ENCODE results near the gene C17orf107.
A peak's percentile ranks its signal among the peaks of the same experiment; 100 is the strongest.
"Not testable (repeated sequence)": the region's sequence is repeated elsewhere in the genome, so short reads cannot be mapped to it uniquely, and the experiment has no call there.

Gene C17orf107

GRCh38 chr17:4901648-4902344, 2.5 kb downstream of the C17orf107 start:
- ChIA-PET CTCF (interaction anchor here (1.6 to 3.0 kb wide), 6 partner anchors 16 to 194 kb away, joined by 4 to 7 read pairs (median 5); partner anchors contain the start of genes GLTPD2 and SPAG7), POLR2A (interaction anchor here (0.6 kb wide), 1 partner anchor 341 kb away, joined by 3 read pairs; no protein-coding TSS in a partner anchor)
- DNase-seq (ENCODE audit: extremely low spot score): peak; percentile 57
- no peak for TF ChIP-seq CTCF (IDR thresholded peaks at IDR 0.05; ENCODE audit: control extremely low read depth, extremely low read depth, low read depth, missing control alignments)

GRCh38 chr17:4902540-4902939, 3.2 kb downstream of the C17orf107 start:
- ChIA-PET CTCF (interaction anchor here (0.9 to 3.0 kb wide), 15 partner anchors 11 to 336 kb away, joined by 3 to 9 read pairs (median 4); partner anchors contain the start of genes GLTPD2 and SPAG7), POLR2A (no interaction called here)
- TF ChIP-seq CTCF (IDR thresholded peaks at IDR 0.05; ENCODE audit: control extremely low read depth, extremely low read depth, low read depth, missing control alignments): no peak
- no peak for DNase-seq (ENCODE audit: extremely low spot score)

GRCh38 chr17:4903051-4903818, 3.9 kb downstream of the C17orf107 start, which contains the start of gene CHRNE:
CHRNE (minus strand) TSS chr17:4903098; CDS start chr17:4903063, 35 bp downstream.
- POLR2A ChIA-PET: no interaction called here
- CTCF ChIA-PET: interaction anchor here (0.7 to 3.0 kb wide), 18 partner anchors 10 to 349 kb away, joined by 3 to 9 read pairs (median 4); partner anchors contain the start of genes GLTPD2, MYBBP1A and SPAG7
- DNase-seq (ENCODE audit: extremely low spot score): peak; percentile 61

GRCh38 chr17:4906642-4907041, 7.3 kb downstream of the C17orf107 start:
- DNase-seq (ENCODE audit: extremely low spot score); POLR2A ChIA-PET: not testable (repeated sequence)
- CTCF ChIA-PET: interaction anchor here (1.0 to 1.4 kb wide), 2 partner anchors 50 to 155 kb away, joined by 3 to 4 read pairs; no protein-coding TSS in a partner anchor

More at GRCh38 chr17:4903051-4903818, 3.9 kb downstream of the C17orf107 start, which contains the start of gene CHRNE:
- TF ChIP-seq CTCF (IDR thresholded peaks at IDR 0.05; ENCODE audit: control extremely low read depth, extremely low read depth, low read depth, missing control alignments): peak; percentile 72

- DNase-seq (ENCODE audit: extremely low spot score): no peak
- no peak for TF ChIP-seq CTCF (IDR thresholded peaks at IDR 0.05; ENCODE audit: control extremely low read depth, extremely low read depth, low read depth, missing control alignments)
- ChIA-PET POLR2A (interaction anchor here (0.6 kb wide), 1 partner anchor 97 kb away, joined by 3 read pairs; no protein-coding TSS in a partner anchor), CTCF (interaction anchor here (0.6 to 2.6 kb wide), 35 partner anchors 9 to 531 kb away, joined by 3 to 30 read pairs (median 5); partner anchors contain the start of genes ARRB2, C17orf107, C1QBP and GLTPD2)
These were observed 9.0 kb downstream of the C17orf107 start for GRCh38 chr17:4908301-4908700.

- DNase-seq (ENCODE audit: extremely low spot score): peak; percentile 87
- CTCF ChIA-PET: interaction anchor here (0.6 to 2.6 kb wide), 41 partner anchors 9 to 530 kb away, joined by 3 to 30 read pairs (median 4); partner anchors contain the start of genes ARRB2, C17orf107, C1QBP and GLTPD2
- POLR2A ChIA-PET: interaction anchor here (0.6 to 1.0 kb wide), 2 partner anchors 31 to 96 kb away, joined by 3 to 5 read pairs; partner anchors contain the start of genes RNF167 and SLC25A11
- peak; percentile 81 for TF ChIP-seq CTCF (IDR thresholded peaks at IDR 0.05; ENCODE audit: control extremely low read depth, extremely low read depth, low read depth, missing control alignments)
These were observed 9.6 kb downstream of the C17orf107 start for GRCh38 chr17:4908711-4909496.

Measured in GM10248 (cell line).